CD4-positive, alpha-beta T cell treated with Interleukin-15 for 4 hours (primary cell): ENCODE data around the gene HRH2.
"Not testable (repeated sequence)": the region's sequence is repeated elsewhere in the genome, so short reads cannot be mapped to it uniquely, and the experiment has no call there.

Source experiments
- DNase-seq: peaks from one replicate; pipeline ENCODE4 v3.0.0-alpha.2; 2020; ENCODE audit warnings: low spot score

The HRH2 gene

DNA sequence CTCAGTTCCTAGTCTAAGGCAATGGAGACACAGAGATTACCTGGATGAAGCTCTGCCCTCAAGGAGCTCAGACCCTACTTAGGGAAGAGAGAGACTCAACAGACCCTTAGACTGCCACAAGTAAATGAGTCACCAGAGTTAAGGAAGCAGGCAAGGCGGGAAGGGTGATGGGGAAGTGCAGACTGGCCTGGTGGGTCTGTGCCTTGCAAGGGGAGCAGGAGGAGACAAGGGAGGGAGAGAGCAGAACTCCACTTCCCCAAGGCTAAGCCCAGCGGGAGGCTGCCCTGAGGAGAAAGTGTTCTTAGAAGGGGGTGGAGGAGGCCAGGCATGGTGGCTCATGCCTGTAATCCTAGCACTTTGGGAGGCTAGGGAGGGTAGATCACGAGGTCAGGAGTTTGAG, 83.7 kb downstream of the HRH2 start:
- DNase-seq, result no peak

GRCh38 chr5:175742290-175742994, 84.6 kb downstream of the HRH2 start:
- DNase-seq, result no peak

- DNase-seq, result no peak
Observed at GRCh38 chr5:175743676-175744210, 85.9 kb downstream of the HRH2 start.

DNA sequence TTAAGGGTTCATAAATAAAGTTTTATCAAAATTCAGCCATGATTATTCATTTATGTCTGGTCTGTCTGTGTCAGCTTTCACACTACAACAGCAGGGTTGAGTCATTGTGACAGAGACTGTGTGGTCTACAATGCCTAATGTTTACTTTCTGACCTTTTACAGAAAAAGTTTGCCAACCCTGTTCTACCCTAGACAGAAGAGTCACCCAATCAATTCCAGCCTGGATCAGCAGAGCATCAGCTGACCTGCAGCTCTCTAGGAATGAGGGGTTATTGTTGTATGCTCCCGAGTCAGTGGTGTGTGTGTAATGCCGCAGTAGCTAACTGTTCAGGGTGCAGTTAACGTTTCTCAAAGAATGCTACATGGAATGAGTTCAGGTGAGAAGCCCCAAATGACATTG, 87.3 kb downstream of the HRH2 start:
- no peak for DNase-seq

DNA sequence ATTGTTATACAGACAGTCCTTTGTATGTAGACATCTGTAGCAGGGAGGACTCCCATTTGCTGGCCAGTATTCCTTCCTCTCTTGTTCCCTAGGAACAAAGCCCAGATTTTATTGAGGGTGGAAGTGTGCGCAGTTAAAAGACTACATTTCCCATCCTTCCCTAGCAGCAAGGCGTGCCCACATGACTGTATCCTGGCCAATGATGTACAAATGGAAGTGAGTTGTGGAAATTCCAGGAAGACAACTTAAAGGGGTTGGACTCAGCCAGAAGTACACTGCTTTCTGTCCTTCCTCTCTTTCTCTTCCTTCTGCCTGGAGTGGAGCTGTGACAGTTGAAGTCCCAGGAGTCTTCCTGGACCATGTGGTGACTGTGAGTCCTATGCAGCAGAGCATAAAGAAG, 89.0 kb downstream of the HRH2 start:
- DNase-seq, result no peak

- no peak for DNase-seq
Observed at GRCh38 chr5:175747539-175748060, 89.7 kb downstream of the HRH2 start.

GRCh38 chr5:175748650-175749049, 90.8 kb downstream of the HRH2 start:
- DNase-seq, result no peak

DNA sequence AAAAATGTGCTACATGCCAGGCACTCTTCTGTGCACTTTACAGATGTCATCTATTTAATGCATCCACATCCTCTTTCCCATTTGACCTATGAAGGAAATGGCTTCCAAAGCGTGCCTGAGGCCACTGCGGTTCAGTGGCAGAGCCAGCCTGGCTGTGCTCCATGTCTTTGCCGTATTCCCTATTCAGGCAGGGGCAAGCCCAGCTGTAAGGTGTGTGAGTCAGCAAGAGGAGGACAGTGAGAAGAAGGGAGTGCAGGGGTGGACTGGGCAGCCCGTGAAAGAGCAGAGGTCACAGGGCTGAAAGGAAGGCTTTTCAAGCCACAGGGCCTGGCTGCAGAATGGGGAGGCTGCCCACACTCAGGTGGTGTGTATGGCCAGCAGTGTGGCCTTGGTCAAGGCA, 91.7 kb downstream of the HRH2 start:
- DNase-seq, result no peak

- DNase-seq, result no peak
Observed at GRCh38 chr5:175750511-175750931, 92.7 kb downstream of the HRH2 start.

DNA sequence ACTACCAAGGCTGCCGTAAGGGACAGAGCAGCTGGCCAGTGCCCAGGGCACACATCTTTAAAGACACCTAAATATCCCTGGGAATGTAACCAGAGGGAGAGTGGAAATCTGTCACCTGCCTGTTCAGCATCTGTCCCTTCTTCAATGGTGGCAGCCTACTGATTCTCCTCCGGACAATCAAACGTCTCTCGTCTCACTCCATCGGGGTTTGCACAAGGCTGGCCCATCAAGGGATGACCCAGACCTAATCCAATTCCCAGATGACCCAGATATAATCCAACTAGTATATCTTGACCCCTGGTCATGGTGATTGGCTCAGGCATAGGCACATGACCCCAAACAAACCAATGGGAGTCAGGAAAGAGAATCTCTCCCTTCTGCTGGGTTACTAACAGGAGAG, 93.5 kb downstream of the HRH2 start:
- DNase-seq, result no peak

DNA sequence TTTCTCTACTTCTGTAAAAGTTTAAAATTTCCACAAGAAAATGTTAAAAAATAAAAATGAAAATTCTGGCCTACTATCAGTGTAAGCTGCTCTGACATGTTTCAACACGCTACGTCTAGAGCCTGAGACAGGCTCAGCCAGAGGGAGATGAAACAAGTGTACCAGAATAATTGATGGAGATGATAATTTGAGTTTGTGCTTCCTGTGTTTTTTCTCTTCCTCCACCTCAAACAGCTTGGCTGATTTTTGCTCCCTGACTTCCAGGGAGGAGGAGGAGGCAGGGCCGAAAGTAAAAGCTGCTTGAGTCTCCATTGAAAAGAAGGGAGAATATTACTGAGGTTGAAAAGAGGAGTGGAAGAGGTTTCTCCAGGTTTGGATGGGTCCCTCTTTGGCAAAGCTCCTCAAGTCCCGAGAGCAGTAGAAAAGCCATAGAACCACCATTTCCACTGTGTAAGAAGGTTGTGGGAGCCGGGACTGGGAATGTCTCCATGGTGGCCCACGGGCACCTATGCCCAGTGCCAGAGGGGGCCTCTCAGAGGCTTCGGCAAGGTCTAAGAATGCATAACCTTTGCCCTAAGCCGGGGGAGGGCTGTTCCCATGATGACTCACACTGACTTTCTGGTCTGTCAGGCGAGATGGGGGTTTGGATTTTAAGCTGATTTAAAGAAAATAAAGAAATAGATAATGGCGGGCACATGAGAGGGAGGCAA, 95.1 kb downstream of the HRH2 start:
- DNase-seq, result no peak

DNA sequence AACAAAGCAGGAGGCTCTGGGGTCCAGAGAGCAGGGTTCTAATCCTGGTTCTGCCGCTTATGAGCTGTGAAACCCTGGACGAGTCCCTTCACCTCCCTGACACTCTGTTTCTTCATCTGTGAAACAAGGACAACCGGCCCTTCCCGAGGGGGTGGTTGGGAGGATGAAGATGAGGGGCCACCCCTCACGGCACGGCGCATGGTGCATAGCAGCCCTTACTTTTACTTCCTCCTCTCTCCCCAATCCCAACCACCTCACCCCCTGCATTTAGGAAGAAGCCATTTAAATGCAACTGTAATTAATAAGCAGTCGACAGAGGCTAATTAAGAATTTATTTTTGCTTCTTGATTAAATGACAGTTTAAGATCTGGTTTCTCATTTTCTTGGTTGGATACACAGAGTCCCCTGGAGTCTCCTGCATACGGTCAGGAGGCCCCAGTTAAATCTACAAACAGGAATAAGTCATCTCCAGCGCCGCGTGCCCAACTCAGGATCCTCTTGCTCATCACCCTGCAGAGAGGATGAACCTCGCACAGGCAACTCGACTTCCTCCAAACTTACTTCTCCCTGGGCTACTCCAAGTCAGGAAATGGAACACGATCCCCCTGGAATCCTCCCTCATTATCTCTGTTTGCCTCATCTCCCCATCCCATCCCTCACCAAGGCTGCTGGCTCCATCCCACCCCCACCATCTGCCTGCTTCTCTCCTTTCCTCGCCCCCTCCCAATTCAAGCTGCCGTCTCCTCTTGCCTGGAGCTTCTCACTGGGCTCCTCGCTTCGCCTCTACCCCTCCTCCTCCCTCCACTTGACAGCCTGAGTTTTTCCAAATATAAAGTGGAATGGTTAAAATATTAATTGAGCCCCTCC, 95.9 kb downstream of the HRH2 start:
- no peak for DNase-seq

DNA sequence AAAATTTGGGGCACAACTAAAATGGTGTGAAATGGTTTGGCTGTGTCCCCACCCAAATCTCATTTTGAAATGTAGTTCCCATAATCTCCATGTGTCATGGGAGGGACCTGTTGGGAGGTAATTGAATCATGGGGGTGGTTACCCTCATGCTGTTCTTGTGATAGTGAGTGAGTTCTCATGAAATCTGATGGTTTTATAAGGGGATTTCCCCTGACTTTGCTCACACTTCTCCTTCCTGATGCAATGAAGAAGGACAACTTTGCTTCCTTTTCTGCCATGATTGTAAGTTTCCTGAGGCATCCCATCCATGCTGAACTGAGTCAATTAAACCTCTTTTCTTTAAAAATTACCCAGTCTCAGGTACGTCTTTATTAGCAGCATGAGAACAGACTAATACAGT, 102.1 kb downstream of the HRH2 start:
- not testable (repeated sequence) for DNase-seq
